ENCODE measurements around the gene TCFL5. TPM values are rescaled to one million over a fixed set of nuclear protein-coding genes. Genes with fewer than 3 reads are reported as not detected.

The TCFL5 gene
- total RNA-seq, 3 donors from 2014 or later: 4.3 to 13.3 (median 6.6) TPM

DNA sequence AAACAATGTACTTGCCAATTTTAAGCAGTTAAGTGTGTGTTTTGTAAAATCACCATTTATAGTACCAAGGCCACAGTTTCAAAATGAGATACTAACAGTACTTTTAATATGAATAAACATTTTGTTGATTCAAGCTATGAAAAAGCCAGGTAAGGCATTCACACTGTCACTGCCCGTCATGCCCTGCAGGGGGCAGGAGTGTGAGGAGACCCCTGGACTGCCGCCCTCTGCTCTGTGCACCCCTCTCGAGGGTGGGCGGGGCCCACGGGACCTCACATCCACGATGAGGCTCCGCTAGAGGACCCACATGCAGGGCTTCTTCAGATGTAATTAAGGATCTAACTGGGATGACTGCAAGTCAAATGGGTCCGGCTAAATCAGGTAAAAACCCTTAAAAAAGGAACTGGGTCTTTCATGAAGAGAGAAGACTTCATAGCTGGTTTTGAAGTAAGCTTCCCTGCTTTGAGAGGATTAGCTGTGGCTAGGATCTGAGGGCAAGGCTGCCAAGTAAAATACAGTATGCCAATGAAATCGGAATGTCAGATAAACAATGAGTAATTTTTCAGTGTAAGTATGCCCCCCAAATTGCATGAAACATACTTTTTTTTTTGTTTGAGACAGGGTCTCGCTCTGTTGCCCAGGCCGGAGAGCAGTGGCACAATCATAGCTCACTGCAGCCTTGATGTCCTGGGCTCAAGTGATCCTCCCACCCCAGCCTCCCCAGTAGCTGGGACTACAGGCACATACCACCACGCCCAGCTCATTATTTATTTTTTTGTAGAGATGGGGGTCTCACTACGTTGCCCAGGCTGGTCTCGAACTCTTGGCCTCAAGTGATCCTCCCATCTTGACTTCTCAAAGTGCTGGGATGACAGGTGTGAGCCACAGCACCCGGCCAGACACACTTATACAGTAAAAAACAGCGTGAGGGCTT lies 46.0 kb upstream of the TCFL5 start:
- Histone ChIP-seq H3K9me3 (no peaks in the 10 kb centered on the region), H3K4me1 (ENCODE audit: low read depth) (no peaks in the 10 kb centered on the region), H3K36me3 (ENCODE audit: low read depth) (peaks cover 47% of the 10 kb centered on the region), H3K4me3 (no peak overlapping the region)
- peak in 1 of 3 donors; percentile 26 for DNase-seq
- intact Hi-C loops (cut with DNase I, micrococcal nuclease): no loop called here
- TF ChIP-seq CTCF (IDR thresholded peaks at IDR 0.05): no peak
- peak; percentile 37 for ATAC-seq

GRCh38 chr20:62906647-62907375 lies 45.2 kb upstream of the TCFL5 start:
- Histone ChIP-seq H3K4me3 (no peak overlapping the region), H3K4me1 (ENCODE audit: low read depth) (no peaks in the 10 kb centered on the region), H3K9me3 (no peaks in the 10 kb centered on the region), H3K36me3 (ENCODE audit: low read depth) (peaks cover 47% of the 10 kb centered on the region)
- intact Hi-C loops (cut with DNase I, micrococcal nuclease): no loop called here
- no peak for ATAC-seq
- DNase-seq: peak in 1 of 3 donors; percentile 10
- TF ChIP-seq CTCF (IDR thresholded peaks at IDR 0.05): no peak

DNA sequence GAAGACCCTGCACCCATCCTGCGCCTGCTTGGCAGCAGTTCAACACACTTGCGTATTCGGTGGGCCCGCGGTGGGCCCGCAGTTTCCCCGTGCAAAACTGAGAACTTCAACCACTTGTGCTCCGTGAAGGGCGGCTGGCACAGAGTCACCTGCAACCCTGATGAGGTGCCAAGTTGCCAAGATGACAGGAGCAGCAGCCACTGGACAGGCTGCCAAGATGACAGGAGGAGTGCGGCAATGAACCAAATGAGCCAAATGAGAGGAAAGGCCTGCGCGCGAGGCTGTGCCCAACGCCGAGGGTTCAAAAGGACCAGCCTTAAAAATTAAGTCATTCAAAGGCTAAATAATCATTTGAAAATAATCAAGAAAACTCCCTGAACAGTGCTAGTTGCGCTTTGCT lies 44.6 kb upstream of the TCFL5 start:
- no peaks in the 10 kb centered on the region for H3K9me3 ChIP-seq
- TF ChIP-seq CTCF (IDR thresholded peaks at IDR 0.05): no peak
- H3K4me3 ChIP-seq: no peak overlapping the region
- intact Hi-C loops (cut with DNase I, micrococcal nuclease): no loop called here
- no peak for ATAC-seq
- peak in 2 of 3 donors; percentile 12 to 50 for DNase-seq
- H3K4me1 ChIP-seq (ENCODE audit: low read depth): peaks cover 3% of the 10 kb centered on the region
- peaks cover 45% of the 10 kb centered on the region for H3K36me3 ChIP-seq (ENCODE audit: low read depth)

DNA sequence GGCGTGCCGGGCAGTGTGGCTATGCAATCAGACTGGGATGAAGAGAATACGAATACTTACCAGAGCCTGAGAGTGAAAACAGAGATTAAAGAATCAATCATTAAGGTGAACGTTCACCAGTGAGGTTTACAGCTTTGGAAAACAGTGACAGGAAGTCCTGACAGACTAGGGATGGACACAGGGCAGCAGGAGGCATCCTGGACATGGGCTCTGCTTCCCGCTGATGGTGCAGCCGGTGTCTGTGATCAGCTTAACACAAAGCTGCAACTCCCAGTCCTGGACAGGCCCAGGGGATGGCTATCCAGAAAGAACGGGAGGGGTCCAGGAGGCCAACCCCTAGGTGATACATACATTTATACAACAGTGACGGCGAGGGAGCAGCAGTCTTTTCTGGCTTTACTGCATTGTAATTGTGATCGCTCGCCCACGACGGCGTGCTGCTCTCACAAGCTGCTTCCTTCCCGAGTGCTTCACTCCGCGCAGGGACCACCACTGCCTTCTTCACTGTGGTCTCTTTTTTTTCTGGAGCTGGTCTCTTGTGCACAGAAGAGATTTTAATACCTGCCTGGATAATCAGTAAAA lies 44.0 kb upstream of the TCFL5 start:
- Histone ChIP-seq H3K4me3 (no peak overlapping the region), H3K9me3 (no peaks in the 10 kb centered on the region), H3K4me1 (ENCODE audit: low read depth) (peaks cover 9% of the 10 kb centered on the region), H3K36me3 (ENCODE audit: low read depth) (peaks cover 40% of the 10 kb centered on the region)
- no peak for TF ChIP-seq CTCF (IDR thresholded peaks at IDR 0.05)
- DNase-seq: peak in 1 of 3 donors; percentile 13
- no peak for ATAC-seq
- intact Hi-C loops (cut with DNase I, micrococcal nuclease): no loop called here

- Histone ChIP-seq H3K4me3 (no peak overlapping the region), H3K36me3 (ENCODE audit: low read depth) (peaks cover 32% of the 10 kb centered on the region), H3K4me1 (ENCODE audit: low read depth) (peaks cover 29% of the 10 kb centered on the region), H3K9me3 (no peaks in the 10 kb centered on the region)
- intact Hi-C loops (cut with DNase I, micrococcal nuclease): no loop called here
- ATAC-seq: no peak
- peak in 1 of 3 donors; percentile 23 for DNase-seq
- TF ChIP-seq CTCF (IDR thresholded peaks at IDR 0.05): no peak
Measured at GRCh38 chr20:62902926-62903615, 41.4 kb upstream of the TCFL5 start.
